ENCODE results near the gene BCR.

Gene BCR

GRCh38 chr22:23218053-23218866 lies 38.0 kb downstream of the BCR start:
- DNase-seq, result no peak

GRCh38 chr22:23218867-23219251 lies 38.5 kb downstream of the BCR start:
- no peak for DNase-seq

DNA sequence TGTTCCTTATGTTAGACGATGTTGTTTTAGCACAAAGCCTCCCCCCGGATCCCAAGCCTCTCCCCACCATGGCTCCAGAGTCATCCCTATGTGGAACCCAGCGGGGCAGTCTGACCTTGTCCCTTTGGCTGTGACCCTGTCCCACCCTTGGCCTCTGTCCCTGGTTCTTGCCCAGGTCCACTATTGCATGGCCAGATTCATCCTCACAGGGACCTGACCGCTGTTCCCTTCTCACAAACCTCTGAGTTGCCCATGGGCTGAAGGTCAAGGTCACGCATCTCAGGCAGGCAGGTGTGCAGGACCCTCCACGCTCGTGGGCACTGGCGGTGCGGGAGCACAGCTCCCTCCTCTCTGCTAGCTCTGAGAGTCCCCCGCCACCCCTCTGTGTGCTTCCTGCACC lies 39.0 kb downstream of the BCR start:
- DNase-seq, result no peak

DNA sequence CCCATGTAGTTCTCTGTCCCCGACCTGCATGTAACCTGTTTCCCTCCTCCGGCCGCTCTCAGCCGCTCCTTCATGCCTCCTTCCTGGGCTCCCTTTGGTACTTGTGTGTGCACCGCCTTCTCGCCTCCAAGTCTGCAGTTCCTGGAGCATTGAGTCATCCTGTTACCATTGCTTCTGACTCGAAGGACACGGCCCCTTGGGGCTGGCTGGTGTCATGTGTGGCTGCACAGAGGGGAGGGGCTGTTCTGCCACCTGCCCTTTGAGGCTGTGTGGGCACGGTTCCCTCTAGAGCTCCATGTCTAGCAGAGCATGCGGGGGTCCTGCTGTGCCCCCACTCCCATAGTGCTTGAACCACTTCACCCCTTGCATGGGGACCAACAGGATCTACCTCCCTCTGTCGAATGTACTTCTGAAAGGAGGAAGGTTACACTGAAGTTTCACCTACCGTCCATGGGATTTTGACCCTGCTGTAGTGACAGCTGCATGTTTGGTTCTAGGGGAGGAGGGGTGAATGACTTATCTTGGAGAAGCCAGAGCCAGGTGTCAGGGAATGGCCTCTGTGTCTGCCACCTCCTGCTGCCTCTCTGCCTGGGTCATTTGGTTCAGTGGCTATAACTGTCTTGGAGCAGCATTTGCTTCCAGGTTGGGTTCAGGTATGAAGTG lies 39.6 kb downstream of the BCR start:
- DNase-seq, result no peak

DNA sequence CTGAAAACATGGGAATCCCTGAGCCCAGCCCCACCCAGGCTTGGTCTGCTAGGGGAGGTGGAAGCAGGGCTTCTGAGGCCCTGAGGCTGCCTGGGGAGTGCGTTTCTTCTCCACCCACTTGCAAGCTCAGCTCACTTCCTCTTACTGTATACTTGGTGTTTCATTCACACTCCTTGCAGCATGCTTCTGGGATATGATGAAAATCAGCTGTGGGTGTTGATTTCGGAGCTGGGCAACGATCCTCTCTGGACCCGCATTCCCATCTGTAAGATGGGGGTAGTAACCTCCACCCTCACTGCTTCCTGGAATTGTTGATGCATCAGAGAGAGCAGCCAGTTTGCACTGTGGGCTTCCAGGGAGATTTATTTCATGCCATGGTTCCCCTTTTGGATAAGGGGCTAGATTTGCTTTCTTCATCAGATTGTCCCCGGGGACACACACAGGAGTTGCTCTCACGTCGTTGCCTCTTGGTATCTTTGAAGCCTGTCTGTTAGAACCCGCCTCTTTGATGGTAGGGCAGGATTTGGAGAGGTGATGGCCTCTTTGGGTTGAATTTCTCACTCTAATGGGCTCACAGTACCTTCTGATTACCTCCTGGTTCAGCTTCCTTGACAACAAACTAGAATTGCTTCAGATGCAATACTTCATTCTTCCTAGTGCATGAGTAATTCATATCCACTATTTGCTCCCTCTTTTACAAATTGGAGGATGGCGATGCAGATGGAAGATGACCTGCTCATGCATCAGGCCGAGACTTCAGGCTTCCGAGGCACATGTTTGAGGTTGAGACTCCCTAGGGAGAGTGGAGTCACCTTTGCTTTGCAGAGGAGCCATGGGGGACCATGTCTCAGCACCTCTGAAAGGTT lies 40.4 kb downstream of the BCR start:
- DNase-seq, result no peak

DNA sequence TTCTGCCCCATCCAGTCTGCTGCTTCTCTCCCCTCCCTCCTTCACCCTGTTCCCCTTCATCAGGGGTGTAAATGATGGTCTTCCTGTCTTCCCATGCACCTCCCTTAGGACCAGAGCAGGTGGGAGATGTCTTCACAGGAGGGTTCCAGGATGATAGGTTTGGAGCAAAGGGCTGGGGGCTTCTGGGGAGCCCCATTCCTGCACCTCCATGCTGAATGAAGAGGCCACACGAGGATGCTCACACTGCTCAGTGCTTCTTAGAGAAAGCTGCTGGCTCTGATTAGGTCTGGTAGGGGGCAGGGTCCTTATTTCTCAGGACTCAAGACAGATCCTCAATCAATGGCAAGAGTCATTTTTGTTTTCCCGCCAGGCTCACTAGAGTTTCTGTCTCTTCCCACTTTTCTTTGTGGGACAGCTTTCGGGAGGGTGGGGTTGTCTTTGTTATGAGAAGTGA lies 41.1 kb downstream of the BCR start:
- DNase-seq, result no peak

GRCh38 chr22:23222033-23222792 lies 41.9 kb downstream of the BCR start:
- DNase-seq, result no peak

- no peak for DNase-seq
These were observed 42.7 kb downstream of the BCR start for GRCh38 chr22:23222793-23223568.

- DNase-seq, result no peak
These were observed 43.4 kb downstream of the BCR start for GRCh38 chr22:23223569-23224317.

DNA sequence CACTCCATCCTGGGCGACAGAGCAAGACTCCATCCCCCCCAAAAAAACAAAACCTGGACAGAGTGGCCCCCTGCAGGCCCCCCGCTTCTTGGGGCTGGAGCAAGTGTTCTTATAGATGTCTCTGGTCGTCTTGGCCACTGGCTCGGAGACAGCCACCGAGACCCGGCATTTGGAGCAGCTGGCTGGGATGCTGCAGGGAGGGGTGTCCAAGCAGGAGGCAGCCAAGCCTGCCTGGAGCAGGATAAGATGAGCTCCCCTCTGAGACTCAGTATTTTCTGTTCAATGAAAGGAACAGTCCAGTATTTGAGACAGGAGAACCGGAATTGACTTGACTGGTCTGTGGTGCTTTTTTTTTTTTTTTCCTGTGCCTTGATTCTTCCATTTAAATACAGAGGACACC lies 44.5 kb downstream of the BCR start:
- DNase-seq, result no peak

DNA sequence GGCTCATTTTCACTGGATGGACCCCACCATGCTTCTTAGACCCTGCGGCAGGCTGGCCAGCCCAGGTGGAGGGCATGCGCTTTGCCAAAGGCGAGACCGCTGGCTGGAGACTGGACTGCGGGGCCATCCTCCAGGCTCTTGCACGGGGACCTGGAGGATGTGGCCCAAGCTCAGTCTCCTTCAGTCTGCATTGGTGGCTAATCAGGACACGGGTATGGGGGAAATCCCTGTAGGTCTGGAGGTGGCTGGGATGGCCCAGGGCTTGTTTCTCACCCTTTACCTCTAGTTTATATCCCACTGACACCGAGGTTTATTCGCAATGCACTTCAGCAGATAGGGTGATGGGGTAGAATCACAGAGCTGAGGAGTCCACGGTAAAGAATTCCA lies 45.0 kb downstream of the BCR start:
- no peak for DNase-seq

DNA sequence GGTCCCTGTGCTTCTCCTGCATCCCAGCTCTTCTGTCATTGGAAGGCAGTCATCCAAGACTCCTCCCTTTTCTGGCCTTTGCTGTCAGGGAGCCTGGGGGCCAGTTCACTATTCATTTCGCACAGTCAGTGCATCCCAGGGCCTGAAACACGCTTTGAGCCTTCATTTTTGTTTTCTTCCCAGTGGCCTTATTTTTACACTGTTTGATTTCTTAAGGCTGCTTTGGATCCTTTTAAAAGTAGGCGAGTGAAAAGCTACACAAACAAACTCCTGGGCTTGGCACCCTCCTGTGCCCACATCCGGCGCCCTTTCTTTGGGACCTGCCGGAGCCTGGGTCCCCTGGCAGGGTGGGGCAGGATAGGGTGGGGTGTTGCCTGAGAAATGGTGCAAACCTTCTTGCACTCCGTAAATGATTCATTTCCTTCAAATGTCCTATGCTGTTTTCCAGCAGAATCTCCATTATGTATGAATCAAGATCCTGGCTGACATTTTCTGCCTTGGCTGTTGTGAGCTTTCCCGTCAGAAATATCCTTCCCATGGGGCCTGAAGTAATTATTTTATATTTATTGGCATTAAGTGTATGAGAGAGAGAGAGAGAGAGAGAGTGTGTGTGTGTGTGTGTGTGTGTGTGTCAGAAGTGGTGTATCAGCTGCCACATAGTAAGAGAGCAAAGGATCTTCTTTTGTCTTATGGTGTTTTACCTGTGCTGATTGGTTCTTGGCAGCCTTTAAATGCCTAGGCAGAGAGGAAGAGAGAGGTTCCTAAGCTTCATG lies 45.6 kb downstream of the BCR start:
- DNase-seq, result peak; percentile 36

- no peak for DNase-seq
These were observed 46.2 kb downstream of the BCR start for GRCh38 chr22:23226497-23226850.

GRCh38 chr22:23227380-23227779 lies 47.1 kb downstream of the BCR start:
- DNase-seq, result no peak

DNA sequence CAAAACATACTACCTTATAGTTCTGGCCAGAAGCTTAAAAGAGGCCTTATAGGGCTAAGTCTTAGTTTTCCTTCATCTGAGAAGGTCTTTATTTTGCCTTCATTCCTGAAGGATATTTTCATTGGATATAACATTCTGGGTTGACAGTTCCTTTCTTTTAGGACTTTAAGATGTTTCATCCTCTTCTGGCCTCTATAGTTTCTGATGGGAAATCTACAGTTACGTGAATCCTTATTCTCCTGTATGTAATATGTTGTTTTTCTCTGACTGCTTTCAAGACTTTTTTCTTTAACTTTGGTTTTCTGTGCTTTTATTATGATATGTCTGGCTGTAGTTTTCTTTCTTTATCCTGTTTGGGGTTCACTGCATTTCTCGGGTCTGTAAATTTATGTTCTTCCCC lies 48.2 kb downstream of the BCR start:
- DNase-seq, result no peak

DNA sequence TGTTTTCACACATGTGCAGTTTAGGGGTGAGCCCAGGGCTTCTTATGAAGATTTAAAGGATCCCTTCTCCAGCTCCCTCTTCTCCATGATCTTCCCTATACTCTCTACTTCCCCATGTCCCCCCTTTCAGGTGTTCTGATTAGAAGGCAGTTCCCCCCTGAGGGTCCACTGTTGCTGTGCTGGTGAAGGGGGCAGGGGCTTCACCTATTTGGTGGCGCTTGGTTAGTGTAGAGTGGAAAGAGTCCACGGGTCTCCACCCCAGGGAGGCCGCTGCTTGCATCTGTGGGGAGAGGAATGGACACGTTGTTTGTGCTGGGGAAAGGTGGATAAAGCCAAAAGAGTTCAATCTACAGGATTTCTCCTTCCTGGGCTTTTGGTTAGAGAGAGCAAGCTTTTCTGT lies 49.3 kb downstream of the BCR start:
- DNase-seq, result no peak

- no peak for DNase-seq
These were observed 50.2 kb downstream of the BCR start for GRCh38 chr22:23230348-23231068.

DNA sequence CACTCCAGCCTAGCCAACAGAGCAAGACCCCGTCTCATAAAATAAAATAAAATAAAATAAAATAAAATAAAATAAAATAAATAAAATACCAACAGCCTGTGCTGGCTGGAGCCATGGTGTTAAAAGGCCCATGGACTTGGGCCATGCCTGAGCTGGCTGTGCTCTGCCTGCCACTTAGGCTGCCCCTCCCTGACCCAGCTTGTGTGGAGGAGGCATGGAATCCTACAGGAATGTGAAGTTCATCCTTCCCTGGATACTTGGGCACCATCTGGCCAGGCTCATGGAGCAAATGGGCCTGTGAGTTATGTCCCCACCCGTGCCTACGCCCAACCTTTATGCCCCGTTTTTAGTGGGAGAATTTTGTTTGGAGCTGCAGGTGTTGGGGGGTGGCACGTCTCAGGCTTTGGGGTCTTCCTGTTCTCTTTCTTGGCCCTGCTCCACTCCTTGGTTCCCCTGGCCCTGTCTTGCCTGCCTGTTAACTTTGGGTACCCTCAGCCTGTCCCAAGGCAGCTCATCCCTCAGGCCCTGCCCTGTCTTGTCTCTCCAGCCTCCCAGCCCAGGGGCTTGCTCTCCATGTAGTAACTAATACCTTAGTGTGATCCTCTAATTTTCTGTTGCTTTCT lies 51.3 kb downstream of the BCR start:
- DNase-seq, result no peak

All from T-helper 9 cell (primary cell).